ENCODE measurements around the gene ROBO1.
"Not testable (repeated sequence)": the region's sequence is repeated elsewhere in the genome, so short reads cannot be mapped to it uniquely, and the experiment has no call there.

The ROBO1 gene

DNA sequence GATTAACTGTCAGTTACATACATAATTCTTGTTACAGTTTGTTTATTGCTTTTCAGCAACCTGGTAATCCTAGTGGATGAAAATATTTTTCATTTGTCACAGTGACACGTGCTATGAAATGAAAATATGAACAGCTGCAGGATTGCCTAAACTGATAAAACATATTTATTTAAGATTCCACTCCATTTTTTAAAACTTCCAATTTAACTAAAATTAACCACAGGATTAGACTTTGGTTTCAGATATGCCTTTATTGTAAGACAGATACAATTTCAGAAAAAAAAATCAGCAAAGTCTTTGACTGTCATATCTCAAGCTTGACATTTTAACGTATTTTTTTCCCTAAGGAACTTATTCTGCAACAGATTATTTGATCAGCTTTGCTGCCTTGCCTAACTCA is 550.7 kb downstream of the ROBO1 start:
- no peak for DNase-seq

DNA sequence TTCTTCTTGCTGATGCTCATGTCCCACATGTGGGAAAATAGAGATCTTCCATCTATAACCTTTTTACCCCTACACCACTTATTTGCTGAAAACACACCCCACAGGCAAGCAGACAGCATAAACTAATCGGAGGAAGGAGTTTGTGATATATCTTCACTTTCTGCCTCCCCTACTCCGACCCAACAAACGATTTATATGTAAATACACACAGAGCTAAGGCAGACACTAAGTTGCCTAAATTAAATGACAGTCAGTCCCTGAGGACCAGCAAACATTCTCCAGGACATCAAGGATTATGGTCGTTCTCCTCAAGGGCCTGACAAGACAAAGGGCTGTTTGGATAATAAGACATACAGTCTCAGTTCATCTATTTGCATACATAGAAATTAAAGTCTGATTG is 552.5 kb downstream of the ROBO1 start:
- DNase-seq = no peak

GRCh38 chr3:79211586-79212359 is 556.0 kb downstream of the ROBO1 start:
- no peak for DNase-seq

GRCh38 chr3:79204351-79204750 is 563.4 kb downstream of the ROBO1 start:
- no peak for DNase-seq

- DNase-seq = no peak
Measured at GRCh38 chr3:79203144-79203519, 564.7 kb downstream of the ROBO1 start.

DNA sequence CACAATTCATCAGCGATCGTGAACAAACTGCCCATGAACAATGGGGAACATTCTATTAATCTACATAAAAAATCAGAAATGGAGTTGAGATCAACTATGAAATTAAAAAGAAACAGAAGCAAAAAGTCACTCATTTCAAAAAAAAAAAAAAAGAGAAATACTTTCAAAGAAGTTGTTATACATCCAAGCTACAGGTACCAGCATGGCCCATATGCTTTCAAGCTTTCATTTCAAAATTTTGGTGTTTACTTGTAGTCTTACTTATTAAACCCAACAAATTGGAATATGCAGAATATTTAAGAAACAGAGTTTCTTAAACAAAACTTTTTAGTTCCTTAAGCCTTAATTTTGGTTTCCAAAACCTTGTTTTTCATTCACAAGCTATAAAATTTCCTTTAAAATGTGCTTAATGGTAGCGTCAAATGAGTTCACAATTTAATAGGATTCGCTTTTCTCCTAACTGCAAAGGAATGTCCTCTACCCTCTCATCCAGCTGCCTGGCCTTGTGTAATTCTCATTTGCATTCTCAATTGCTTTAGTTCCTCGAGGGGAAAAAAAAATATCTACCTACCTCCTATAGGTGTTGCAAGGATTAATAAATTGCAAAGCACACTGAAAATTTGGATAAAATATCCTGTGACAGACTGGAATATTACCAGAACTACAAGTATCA is 565.2 kb downstream of the ROBO1 start:
- no peak for DNase-seq

GRCh38 chr3:79200456-79200855 is 567.3 kb downstream of the ROBO1 start:
- no peak for DNase-seq

DNA sequence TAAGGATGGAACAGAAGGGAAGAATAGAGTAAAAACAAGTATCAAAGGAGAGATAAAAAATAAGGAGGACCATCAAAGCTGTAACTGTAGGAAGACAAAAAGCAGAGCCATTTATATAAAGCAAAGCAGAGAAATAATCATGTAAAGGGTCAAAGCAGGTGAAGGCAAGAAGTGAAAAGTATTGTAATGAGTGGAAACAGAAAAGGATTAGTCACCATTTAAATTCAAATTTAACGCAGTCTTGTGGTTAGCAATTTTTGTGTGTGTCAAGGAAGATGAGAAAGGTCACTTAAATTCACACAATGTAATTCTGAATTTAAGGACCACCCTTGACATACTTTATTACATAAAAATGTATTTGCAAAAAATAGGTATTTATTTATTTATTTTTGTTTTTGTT is 567.8 kb downstream of the ROBO1 start:
- DNase-seq = no peak

- DNase-seq = no peak
Measured at GRCh38 chr3:79187426-79187825, 580.4 kb downstream of the ROBO1 start.

DNA sequence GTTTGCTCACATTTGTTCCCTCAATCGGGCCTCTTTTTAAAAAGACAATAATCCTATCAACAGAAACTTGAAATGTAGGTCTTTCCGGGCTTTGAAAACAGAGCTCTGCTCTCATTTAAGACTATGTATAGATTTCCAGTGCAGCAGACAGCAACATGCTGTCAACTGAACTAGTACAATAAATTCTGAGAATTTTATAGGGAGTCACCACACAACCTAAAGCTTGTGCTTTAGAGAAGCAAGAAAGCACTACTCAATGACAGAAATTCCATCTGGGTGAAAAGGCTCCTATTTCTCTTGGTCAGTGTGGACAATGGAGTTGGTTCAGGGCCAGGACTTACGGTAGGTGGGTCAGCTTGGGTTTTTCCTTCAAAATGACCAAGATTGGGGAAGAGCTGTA is 583.5 kb downstream of the ROBO1 start:
- DNase-seq = no peak

DNA sequence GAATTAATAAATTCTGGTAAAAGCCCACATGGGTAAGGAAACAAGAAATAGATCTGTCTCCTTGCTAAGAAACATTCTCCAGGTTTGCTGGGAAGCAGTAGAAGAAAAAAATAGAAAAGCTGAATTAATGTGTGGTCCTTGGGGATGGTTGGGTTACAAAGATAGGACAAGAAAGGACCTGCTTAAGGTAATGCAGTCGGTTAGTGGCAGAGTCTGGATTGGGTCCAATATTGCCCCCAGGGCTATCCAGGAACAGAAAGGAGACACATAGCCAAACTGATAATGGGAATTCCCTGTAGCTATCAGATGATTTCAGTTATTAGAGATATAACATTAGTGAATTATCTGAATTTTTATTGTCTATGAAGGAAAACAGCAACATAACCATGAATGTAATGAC is 584.3 kb downstream of the ROBO1 start:
- DNase-seq = no peak

- DNase-seq = no peak
Measured at GRCh38 chr3:79178471-79179180, 589.2 kb downstream of the ROBO1 start.

DNA sequence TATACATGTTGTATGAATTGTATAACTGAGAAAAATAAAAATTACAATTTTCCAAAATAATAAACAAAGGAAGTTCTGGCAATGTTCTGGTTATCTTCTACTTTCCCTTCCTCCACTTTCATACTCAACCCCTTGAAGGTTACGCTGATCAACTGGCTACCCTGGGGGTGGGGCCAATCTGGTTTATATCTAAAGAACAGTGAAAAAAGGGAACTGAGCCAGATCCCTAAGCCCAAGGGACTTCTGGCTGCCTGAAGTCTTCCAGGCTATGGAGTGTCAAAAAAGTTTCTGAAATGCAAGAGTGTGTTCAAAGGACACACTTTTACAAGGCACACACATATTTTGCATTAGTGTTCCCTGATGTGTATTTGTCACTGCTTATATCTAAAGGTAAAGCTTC is 591.9 kb downstream of the ROBO1 start:
- DNase-seq = no peak

- not testable (repeated sequence) for DNase-seq
Measured at GRCh38 chr3:79173259-79173658, 594.5 kb downstream of the ROBO1 start.

DNA sequence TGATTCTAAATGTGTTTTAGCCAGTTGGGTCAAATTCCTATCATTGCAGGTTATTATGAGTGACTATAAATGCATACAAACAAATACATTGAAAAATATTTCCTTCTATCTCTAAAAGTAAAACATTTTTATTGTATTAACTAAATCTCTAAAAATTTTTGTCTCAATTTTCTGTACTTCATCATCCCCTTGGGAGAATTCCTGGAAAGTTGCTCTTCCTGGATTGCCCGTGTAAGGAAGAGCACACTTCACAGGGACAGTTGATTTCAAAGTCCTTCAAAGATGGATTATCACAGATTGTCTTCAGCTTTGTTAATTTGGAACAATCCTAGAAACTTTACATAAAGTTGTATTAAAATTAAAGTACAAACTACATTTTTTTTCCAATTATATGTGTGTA is 595.6 kb downstream of the ROBO1 start:
- DNase-seq = no peak

DNA sequence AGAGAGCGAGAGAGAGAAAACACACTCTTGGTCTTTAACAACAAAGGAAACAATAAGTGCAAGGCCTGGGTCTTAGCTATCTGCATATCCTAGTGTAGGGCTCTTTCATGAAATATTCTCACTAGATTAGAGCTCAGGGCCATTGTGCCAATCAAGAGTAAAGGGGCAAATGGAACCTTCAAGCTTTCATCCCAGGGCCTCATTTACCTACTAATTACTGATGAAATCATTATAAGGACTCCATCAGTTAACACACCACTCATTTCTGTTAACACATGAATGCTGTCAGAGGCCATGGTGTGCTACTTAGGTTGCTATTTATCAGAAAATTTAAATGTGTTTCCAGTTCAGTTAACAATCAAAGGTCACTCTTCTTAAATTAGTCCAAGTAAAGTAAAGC is 597.8 kb downstream of the ROBO1 start:
- DNase-seq = no peak

GRCh38 chr3:79167651-79168416 is 600.0 kb downstream of the ROBO1 start:
- DNase-seq = no peak

- no peak for DNase-seq
Measured at GRCh38 chr3:79162653-79163052, 605.1 kb downstream of the ROBO1 start.

- no peak for DNase-seq
Measured at GRCh38 chr3:79161941-79162340, 605.9 kb downstream of the ROBO1 start.

GRCh38 chr3:79160421-79160820 is 607.4 kb downstream of the ROBO1 start:
- no peak for DNase-seq

- DNase-seq = no peak
Measured at GRCh38 chr3:79159736-79160135, 608.1 kb downstream of the ROBO1 start.

DNA sequence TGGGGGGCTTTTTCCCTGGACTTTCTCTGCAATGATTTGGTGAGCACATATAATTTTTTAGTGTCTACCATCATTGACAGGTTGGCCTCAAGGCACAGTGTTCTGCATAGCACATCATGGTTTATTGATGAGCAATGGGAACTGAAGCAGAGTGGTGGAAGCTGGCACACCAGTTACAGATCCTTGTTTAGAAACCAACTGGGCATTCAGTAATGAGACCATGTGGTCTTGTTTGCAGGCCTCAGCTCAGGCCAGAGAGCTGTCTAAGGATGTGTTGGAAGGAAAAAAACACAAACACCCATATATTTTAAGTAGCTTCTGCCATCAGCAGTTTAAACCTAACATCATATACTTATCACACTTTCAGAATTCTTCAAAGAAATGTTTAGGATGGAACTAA is 610.6 kb downstream of the ROBO1 start:
- DNase-seq = no peak

DNA sequence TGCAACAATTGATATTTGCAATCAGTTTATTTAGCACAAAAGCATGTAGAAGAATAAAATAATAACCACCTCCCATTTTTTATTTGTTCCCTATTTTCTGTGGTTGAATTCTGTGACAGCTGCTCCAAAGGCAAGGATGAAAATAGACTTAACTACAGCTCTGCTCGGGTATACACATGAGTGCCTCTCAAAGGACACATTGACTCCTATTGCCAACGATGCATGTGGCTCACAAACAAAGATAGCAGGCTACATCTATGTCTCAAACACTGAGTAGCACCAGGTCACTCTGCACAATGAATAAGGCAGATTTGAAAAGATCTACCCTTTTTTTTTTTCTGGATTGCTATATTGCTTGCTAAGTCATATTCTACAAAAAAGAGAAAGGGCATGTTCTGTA is 612.9 kb downstream of the ROBO1 start:
- peak; percentile 15 for DNase-seq
